ENCODE results near the gene CES2. TPM values are rescaled to one million over a fixed set of nuclear protein-coding genes. Genes with fewer than 3 reads are reported as not detected.
A peak's percentile ranks its signal among the peaks of the same experiment; 100 is the strongest.

CES2 gene
- total RNA-seq, 3 donors from 2014 or later = 180 to 566 (median 456) TPM

DNA sequence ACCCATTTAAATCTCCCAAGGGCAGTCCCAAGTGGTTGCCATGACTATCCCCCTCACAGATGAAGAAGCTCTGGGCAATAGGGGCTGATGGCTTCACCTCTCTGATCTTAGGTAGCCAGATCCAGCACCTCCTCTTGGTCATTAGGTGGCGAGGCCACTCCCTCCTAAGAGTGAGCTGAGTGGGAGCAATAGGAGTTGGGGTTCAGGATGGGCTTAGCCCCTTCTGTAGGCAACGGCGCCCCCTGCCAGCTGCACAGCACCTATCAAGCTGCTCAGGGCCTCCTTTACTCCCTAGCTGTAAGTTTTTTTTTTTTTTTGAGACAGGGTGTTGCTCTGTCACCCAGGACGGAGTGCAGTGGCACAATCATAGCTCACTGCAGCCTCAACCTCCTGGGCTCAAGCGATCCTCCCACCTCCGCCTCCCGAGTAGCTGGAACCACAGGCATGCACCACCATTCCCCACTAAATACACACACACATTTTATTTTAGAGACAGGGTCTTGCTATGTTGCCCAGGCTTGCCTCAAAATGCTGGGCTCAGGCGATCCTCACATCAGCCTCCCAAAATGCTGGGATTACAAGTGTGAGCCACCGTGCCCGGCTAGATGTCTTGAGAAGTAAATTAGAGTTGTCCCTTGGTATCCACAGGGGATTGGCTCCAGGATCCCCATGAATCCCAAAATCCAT lies 6.5 kb upstream of the CES2 start:
- H3K4me3 ChIP-seq = no peak overlapping the region
- no peaks in the 10 kb centered on the region for H3K9me3 ChIP-seq
- TF ChIP-seq, protein P1, sequence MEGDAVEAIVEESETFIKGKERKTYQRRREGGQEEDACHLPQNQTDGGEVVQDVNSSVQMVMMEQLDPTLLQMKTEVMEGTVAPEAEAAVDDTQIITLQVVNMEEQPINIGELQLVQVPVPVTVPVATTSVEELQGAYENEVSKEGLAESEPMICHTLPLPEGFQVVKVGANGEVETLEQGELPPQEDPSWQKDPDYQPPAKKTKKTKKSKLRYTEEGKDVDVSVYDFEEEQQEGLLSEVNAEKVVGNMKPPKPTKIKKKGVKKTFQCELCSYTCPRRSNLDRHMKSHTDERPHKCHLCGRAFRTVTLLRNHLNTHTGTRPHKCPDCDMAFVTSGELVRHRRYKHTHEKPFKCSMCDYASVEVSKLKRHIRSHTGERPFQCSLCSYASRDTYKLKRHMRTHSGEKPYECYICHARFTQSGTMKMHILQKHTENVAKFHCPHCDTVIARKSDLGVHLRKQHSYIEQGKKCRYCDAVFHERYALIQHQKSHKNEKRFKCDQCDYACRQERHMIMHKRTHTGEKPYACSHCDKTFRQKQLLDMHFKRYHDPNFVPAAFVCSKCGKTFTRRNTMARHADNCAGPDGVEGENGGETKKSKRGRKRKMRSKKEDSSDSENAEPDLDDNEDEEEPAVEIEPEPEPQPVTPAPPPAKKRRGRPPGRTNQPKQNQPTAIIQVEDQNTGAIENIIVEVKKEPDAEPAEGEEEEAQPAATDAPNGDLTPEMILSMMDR (IDR thresholded peaks at IDR 0.05) = no peak
- DNase-seq (peak in 1 of 3 donors; percentile 53), ATAC-seq (peak; percentile 10)
- H3K4me1 ChIP-seq (ENCODE audit: low read depth) = peaks cover 21% of the 10 kb centered on the region
- H3K36me3 ChIP-seq (ENCODE audit: low read depth) = no peaks in the 10 kb centered on the region
- intact Hi-C loops (cut with DNase I, micrococcal nuclease) = loop anchor here in 1 of 2 donors (5.0 kb wide), 1 partner anchor 37 kb away; no protein-coding TSS in a partner anchor

DNA sequence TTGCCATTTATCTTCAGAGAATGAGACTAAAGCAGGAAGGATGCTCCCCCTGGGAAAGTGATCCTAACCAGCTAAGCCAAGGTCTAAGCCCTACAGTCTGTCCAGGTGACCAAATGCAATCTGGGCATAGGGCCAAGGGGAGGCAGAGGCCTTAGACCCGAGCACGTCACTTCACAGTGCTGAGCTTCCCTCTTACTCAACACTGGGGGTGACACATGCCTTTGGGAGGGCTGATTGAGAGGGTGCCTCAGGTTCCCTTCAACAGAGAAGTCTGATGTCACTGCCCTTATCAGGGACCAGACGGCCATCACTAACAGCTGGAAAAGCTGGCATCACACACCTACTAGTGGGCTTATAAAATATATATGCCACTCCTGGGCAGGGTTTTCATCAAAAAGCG lies 5.1 kb upstream of the CES2 start:
- Histone ChIP-seq H3K4me1 (ENCODE audit: low read depth) (peaks cover 16% of the 10 kb centered on the region), H3K9me3 (no peaks in the 10 kb centered on the region), H3K4me3 (no peak overlapping the region), H3K36me3 (ENCODE audit: low read depth) (no peaks in the 10 kb centered on the region)
- intact Hi-C loops (cut with DNase I, micrococcal nuclease) = no loop called here
- DNase-seq (no peak), ATAC-seq (no peak)
- TF ChIP-seq, protein P1 (IDR thresholded peaks at IDR 0.05) = no peak

DNA sequence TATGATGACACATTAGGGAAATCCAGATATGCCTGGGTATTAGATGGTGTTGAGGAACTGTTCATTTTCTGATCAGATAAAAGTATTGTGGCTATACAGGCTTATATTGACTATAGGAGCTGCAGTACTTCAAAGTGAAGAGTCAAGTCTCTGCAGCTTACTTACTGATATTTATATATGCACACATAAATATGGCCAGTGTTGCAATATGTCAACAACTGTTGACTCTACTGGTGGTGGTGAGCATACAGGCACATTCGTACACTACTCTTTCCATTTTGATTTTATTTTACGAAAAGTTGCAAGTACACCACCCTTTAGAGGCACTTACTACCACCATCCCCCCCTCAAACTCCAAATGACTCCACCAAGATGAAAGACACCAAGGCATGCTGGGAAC lies 3.7 kb upstream of the CES2 start:
- DNase-seq = no peak
- TF ChIP-seq, protein P1 (IDR thresholded peaks at IDR 0.05) = no peak
- Histone ChIP-seq H3K4me3 (no peak overlapping the region), H3K4me1 (ENCODE audit: low read depth) (peaks cover 29% of the 10 kb centered on the region), H3K9me3 (no peaks in the 10 kb centered on the region), H3K36me3 (ENCODE audit: low read depth) (no peaks in the 10 kb centered on the region)
- ATAC-seq = no peak
- intact Hi-C loops (cut with DNase I, micrococcal nuclease) = no loop called here

DNA sequence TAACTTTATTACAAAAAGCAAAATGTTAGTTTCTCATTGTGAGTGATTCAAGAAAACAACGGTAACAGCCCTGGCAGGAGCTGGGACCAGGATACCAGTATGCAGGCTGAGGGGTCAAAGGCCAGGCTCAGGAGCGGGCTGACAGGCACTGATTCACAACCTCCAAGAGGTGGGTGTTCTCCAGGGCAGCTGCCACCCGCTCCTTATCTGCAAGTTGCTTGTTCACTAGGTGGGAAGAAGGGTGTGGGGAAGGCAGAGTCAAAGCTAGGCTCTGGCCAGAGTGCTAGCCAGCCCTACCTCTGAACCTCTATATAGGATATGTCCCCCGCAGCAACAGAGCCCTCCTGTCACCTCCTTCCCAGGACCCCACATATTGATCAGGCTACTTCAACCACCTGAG lies 3.2 kb upstream of the CES2 start:
- no peak overlapping the region for H3K4me3 ChIP-seq
- peaks cover 30% of the 10 kb centered on the region for H3K4me1 ChIP-seq (ENCODE audit: low read depth)
- H3K36me3 ChIP-seq (ENCODE audit: low read depth) = no peaks in the 10 kb centered on the region
- no peak for ATAC-seq
- no peaks in the 10 kb centered on the region for H3K9me3 ChIP-seq
- DNase-seq = no peak
- intact Hi-C loops (cut with DNase I, micrococcal nuclease) = no loop called here
- TF ChIP-seq, protein P1 (IDR thresholded peaks at IDR 0.05) = no peak

DNA sequence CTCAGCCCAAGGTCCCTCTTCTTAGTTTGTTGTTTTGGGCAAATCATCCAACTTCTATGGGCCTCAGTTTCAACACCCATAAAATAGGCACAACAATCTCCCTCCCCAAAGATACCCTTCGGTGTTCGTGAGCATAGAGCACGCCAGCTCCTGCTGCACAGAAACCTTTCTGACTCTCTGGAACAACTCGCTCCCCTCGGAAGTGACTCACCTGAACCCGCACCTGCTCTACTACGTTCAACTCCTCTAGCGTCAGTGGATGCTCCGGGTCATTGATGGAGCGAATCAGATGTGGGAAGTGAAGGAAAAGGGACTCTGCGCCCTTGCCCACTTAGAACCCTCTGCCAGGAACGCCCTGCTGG lies 1.6 kb upstream of the CES2 start:
- peak; percentile 11 for ATAC-seq
- H3K36me3 ChIP-seq (ENCODE audit: low read depth) = no peaks in the 10 kb centered on the region
- intact Hi-C loops (cut with DNase I, micrococcal nuclease) = no loop called here

More for the DNA sequence above, 1.6 kb upstream of the CES2 start:
- DNase-seq = peak in 1 of 3 donors; percentile 51
- peak overlapping the region; percentile 98 for H3K4me3 ChIP-seq
- H3K4me1 ChIP-seq (ENCODE audit: low read depth) = peaks cover 41% of the 10 kb centered on the region
- TF ChIP-seq, protein P1 (IDR thresholded peaks at IDR 0.05) = no peak
- no peaks in the 10 kb centered on the region for H3K9me3 ChIP-seq

Measured in mucosa of descending colon (tissue), 3 donors.